GM23338 (cell line): Measurements from ENCODE around the gene CASQ2. TPM values are rescaled to one million over a fixed set of nuclear protein-coding genes. Genes with fewer than 3 reads are reported as not detected.
A peak's percentile ranks its signal among the peaks of the same experiment; 100 is the strongest.

Source experiments
- ATAC-seq: fragments of 200-7000 bp; cut with Tn5 transposase; 3 replicates; pipeline ENCODE4 v1.9.1; 2020
- DNase-seq: peaks from one replicate; pipeline ENCODE4 v3.0.0-alpha.2; 2015; ENCODE audit warnings: low spot score
- H2AFZ ChIP-seq: fragments of 200-600 bp; sonication (generic); 2 replicates; pipeline ENCODE4 v1.8.0; 2016; ENCODE audit warnings: antibody characterized with exemption, mild to moderate bottlenecking, moderate library complexity
- H3F3A ChIP-seq: fragments of 200-600 bp; sonication (generic); replicated peaks from 2 replicates; pipeline ENCODE4 v1.8.0; 2017; ENCODE audit warnings: antibody characterized with exemption, mixed run types, low read depth
- H3K27ac ChIP-seq: fragments of 200-600 bp; sonication (generic); 2 replicates; pipeline ENCODE4 v1.6.1; 2016; ENCODE audit warnings: low read depth
- H3K27me3 ChIP-seq: fragments of 200-600 bp; sonication (generic); 2 replicates; pipeline ENCODE4 v1.8.0; 2016; ENCODE audit warnings: mild to moderate bottlenecking, mixed run types, moderate library complexity; ENCODE audit not compliant: insufficient read depth
- H3K36me3 ChIP-seq: fragments of 200-600 bp; sonication (generic); 2 replicates; pipeline ENCODE4 v1.8.0; 2016; ENCODE audit warnings: mild to moderate bottlenecking; ENCODE audit not compliant: insufficient read depth
- H3K4me1 ChIP-seq: fragments of 200-600 bp; sonication (generic); 2 replicates; pipeline ENCODE4 v1.8.0; 2016; ENCODE audit warnings: mild to moderate bottlenecking, moderate library complexity; ENCODE audit not compliant: insufficient read depth
- H3K4me2 ChIP-seq: fragments of 200-600 bp; sonication (generic); 2 replicates; pipeline ENCODE4 v1.7.1; 2017; ENCODE audit warnings: mixed run types
- H3K4me3 ChIP-seq: fragments of 200-600 bp; sonication (generic); 2 replicates; pipeline ENCODE4 v1.6.1; 2016; ENCODE audit warnings: mixed run types
- H3K79me2 ChIP-seq: fragments of 200-600 bp; sonication (generic); replicated peaks from 2 replicates; pipeline ENCODE4 v1.8.0; 2017; ENCODE audit warnings: mild to moderate bottlenecking; ENCODE audit not compliant: insufficient read depth
- H3K9me2 ChIP-seq: fragments of 200-600 bp; sonication (generic); 2 replicates; pipeline ENCODE4 v1.8.0; 2017; ENCODE audit not compliant: insufficient read depth
- H4K20me1 ChIP-seq: fragments of 200-600 bp; sonication (generic); replicated peaks from 2 replicates; pipeline ENCODE4 v1.8.0; 2017; ENCODE audit warnings: mild to moderate bottlenecking; ENCODE audit not compliant: insufficient read depth
- H3K27ac Mint-ChIP-seq: 2 replicates; pipeline ENCODE4 v1.8.0; 2020; ENCODE audit warnings: inconsistent platforms, mild to moderate bottlenecking, moderate library complexity, mixed read lengths
- H3K27me3 Mint-ChIP-seq: 3 replicates; pipeline ENCODE4 v1.8.0; 2022; ENCODE audit warnings: low read depth, mild to moderate bottlenecking, moderate library complexity, mixed read lengths, inconsistent platforms; ENCODE audit not compliant: insufficient read depth, poor library complexity
- H3K36me3 Mint-ChIP-seq: 3 replicates; pipeline ENCODE4 v1.8.0; 2021; ENCODE audit warnings: low read depth, mild to moderate bottlenecking, inconsistent platforms, moderate library complexity, mixed read lengths
- H3K4me1 Mint-ChIP-seq: 3 replicates; pipeline ENCODE4 v1.8.0; 2020; ENCODE audit warnings: mild to moderate bottlenecking, inconsistent platforms, mixed read lengths
- H3K4me3 Mint-ChIP-seq: 3 replicates; pipeline ENCODE4 v1.8.0; 2021; ENCODE audit warnings: moderate library complexity, mild to moderate bottlenecking, inconsistent platforms, mixed read lengths
- H3K9me3 Mint-ChIP-seq: 3 replicates; pipeline ENCODE4 v1.8.0; 2020; ENCODE audit warnings: moderate library complexity, mild to moderate bottlenecking, inconsistent platforms, mixed read lengths
- ETS1 ChIP-seq: IDR thresholded peaks from 2 replicates; pipeline ENCODE4 v1.6.1; 2016; ENCODE audit warnings: antibody characterized with exemption
- EZH2phosphoT487 ChIP-seq: fragments of 200-600 bp; sonication (generic); IDR thresholded peaks from one replicate; pipeline ENCODE4 v1.8.1; 2018; ENCODE audit warnings: antibody characterized with exemption; ENCODE audit not compliant: unreplicated experiment
- JUNB ChIP-seq: IDR thresholded peaks from one replicate; pipeline ENCODE4 v1.6.1; 2016; ENCODE audit warnings: antibody characterized with exemption; ENCODE audit not compliant: unreplicated experiment
- NANOG ChIP-seq: IDR thresholded peaks from 2 replicates; pipeline ENCODE4 v1.6.1; 2016; ENCODE audit warnings: antibody characterized with exemption, borderline replicate concordance
- POLR2AphosphoS5 ChIP-seq: IDR thresholded peaks from 2 replicates; pipeline ENCODE4 v1.6.1; 2016; ENCODE audit warnings: antibody characterized with exemption, low read depth
- REST ChIP-seq: IDR thresholded peaks from one replicate; pipeline ENCODE4 v1.6.1; 2018; ENCODE audit warnings: antibody characterized with exemption; ENCODE audit not compliant: unreplicated experiment
- ZNF462 ChIP-seq: fragments of 250-450 bp; sonication (Bioruptor Pico); IDR thresholded peaks from 2 replicates; pipeline ENCODE4 v1.5.0; 2020; ENCODE audit warnings: mild to moderate bottlenecking, moderate library complexity
- polyA plus RNA-seq: library from polyadenylated mRNA; unstranded; fragments of >200 nt; fragmentation: Nextera tagmentation; extraction: Ambion mirVana; gene quantifications from 2 replicates; pipeline ENCODE4 v1.2.1, GENCODE V29; 2016
- total RNA-seq: library from RNA; depleted of rRNA; stranded (reverse); fragments of >200 nt; shearing (Covaris generic); gene quantifications from 2 replicates; pipeline ENCODE4 v1.2.3, GENCODE V29; 2014

The CASQ2 gene
- total and polyA plus RNA-seq, 2 experiments from 2014 or later = not detected

- Histone ChIP-seq H3K4me1 (no peaks in the 10 kb centered on the region), H3K9me2 (0 out of 2 replicates have a peak, but pooled peaks cover 4% of the 10 kb centered on the region), H2AFZ (no peak overlapping the region), H3K4me2 (no peak overlapping the region), H3F3A (no peaks in the 10 kb centered on the region), H3K36me3 (peaks cover 8% of the 10 kb centered on the region; the same call in 1 of the 2 replicates), H3K79me2 (no peaks in the 10 kb centered on the region), H3K27ac (no peak overlapping the region), H3K27me3 (no peaks in the 10 kb centered on the region), H3K4me3 (no peak overlapping the region), H4K20me1 (no peaks in the 10 kb centered on the region)
- TF ChIP-seq JUNB (no peak), REST (no peak), EZH2phosphoT487 (no peak), ETS1 (no peak), NANOG (no peak), POLR2AphosphoS5 (no peak), ZNF462 (CRISPR knock-in tag) (no peak)
- no peaks in the 10 kb centered on the region for H3K9me3 Mint-ChIP-seq
- 0 out of 3 replicates have a peak, but pooled peaks cover 2% of the 10 kb centered on the region for H3K4me1 Mint-ChIP-seq
- no peak for DNase-seq
- H3K36me3 Mint-ChIP-seq = peaks cover 45% of the 10 kb centered on the region
- H3K27me3 Mint-ChIP-seq = no peaks in the 10 kb centered on the region
- no peak for ATAC-seq
- H3K27ac Mint-ChIP-seq = peak overlapping the region; percentile 62; the same call in 1 of the 2 replicates
- H3K4me3 Mint-ChIP-seq = no peak overlapping the region
These were observed 101.8 kb downstream of the CASQ2 start for GRCh38 chr1:115666702-115667101.
